ENCODE data around the gene REG1A.

REG1A gene, protein sequence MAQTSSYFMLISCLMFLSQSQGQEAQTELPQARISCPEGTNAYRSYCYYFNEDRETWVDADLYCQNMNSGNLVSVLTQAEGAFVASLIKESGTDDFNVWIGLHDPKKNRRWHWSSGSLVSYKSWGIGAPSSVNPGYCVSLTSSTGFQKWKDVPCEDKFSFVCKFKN

DNA sequence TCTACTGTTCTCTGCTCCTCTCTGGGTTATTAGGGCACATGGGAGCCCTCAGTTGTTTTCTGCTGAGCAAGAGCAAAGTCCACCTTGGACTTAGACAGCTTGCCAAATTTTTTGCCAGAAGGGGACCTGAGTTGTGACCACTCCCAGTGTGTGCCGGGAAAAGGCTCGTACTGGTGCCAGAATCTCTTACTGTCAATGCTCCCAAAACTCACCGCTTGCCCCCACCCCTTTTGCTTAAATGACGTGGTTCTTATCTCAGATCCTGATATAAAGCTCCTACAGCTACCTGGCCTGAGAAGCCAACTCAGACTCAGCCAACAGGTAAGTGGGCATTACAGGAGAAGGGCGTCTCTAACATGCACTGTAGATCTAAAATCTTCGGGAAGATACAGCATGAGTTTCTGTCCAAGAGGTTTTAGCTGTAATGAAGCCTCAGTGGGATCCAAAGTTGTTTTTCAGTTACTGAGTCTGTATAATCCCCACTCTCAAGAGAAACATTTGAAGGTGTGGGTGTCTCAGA, at the start of gene REG1A:
Gene REG1A (plus strand): TSS at position 295 of the 520 bp plus-strand sequence. CDS start 374 bp downstream, outside the sequence.
- DNase-seq: no peak

- no peak for DNase-seq
Observed at GRCh38 chr2:79071078-79071477, 49.2 kb upstream of the REG1A start.

GRCh38 chr2:79082987-79083386, 37.3 kb upstream of the REG1A start:
- no peak for DNase-seq

DNA sequence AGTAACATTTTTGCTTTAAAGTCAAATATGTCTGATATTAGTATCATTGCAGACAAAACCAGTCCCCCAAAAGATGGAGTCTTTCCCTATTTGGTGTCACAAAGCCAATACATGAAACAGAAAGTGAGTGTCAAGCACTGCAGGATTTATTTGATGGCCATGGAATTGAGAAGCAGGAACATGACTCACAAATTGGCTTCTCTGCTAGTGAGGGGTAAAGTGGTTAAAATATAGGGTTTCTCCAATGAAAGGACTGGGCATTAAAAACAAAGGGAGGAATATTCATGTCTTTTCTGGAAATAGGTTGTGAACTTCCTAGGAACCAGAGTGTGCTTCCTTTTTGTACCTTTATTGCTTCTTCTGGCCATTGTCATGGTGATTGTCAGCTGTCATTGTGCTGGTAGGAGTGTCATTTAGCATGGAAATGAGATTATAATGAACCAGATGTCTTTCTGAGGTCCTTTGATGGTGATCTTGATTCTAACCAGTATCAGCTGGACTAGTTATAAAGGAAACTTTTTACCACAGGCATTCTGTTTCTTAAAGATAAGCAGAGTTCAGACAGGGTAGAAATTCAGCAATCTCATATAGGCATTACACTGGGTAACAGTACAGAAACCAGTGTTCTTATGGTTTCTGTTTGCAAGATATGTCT, 36.6 kb upstream of the REG1A start:
- DNase-seq: no peak

GRCh38 chr2:79084495-79085135, 35.7 kb upstream of the REG1A start:
- no peak for DNase-seq

DNA sequence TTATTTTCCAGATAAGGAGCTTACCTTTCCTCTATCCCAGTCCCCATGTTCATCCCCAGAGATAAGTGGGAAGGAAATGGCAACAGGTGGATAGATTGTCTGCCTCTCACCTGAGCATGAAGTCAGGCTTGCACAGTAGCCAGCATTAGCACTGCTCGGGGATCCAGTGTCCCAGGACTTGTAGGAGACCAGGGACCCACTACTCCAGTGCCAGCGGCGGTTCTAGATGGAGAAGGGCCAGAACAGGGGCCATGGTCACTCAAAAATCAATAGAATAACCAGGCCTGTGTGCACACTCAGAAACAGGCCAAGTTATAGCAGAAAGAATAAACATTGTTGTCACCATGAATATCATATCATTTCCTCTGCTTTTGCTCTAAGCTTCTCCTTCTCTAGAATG, 34.9 kb upstream of the REG1A start:
- no peak for DNase-seq

GRCh38 chr2:79086255-79086654, 34.0 kb upstream of the REG1A start:
- no peak for DNase-seq

GRCh38 chr2:79087785-79088364, 32.4 kb upstream of the REG1A start, which contains the start of gene REG1B:
Gene REG1B, minus strand, starts transcription at chr2:79087993. Its CDS starts 381 bp downstream, at chr2:79087612.
- no peak for DNase-seq

DNA sequence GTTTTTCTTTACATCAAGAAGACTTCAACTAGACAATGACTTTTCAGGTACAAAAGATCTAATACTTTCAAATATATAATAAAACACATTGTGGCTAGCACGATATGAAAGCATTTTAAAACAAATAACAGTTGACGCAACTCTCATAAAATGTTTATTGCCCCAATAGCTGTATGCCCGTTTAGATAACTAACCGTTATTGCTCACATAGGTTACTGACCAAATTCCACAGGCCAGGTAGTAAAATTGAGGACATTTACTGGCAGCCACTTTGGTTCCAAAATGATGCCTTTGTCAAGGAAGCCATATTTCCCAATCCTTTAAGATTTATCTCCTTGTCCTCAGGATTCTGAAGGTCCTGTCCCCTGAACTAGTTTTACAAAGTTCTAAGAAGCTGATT, 29.6 kb upstream of the REG1A start:
- DNase-seq: no peak

- no peak for DNase-seq
Observed at GRCh38 chr2:79097843-79098242, 22.4 kb upstream of the REG1A start.

GRCh38 chr2:79099140-79099686, 21.1 kb upstream of the REG1A start:
- peak; percentile 17 for DNase-seq

DNA sequence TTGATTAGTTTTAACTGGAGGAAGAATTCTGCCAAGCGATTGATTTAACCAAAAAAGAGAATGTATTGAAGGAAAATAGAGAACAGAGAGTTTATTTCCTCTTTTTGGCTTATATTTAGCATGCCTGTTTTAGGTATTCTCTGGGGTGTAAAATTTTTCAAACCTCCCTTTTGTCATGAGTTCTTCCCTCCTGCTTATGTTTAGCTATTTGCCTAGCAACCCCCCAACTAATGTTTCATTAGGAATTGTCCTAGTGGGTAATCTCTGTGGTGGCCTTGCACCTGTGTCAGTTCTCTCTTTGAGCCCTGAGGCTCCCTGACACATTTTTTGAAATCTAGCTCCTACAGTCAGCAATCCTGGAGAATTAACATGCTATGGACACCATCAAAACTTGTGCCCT, 20.0 kb upstream of the REG1A start:
- DNase-seq: no peak

DNA sequence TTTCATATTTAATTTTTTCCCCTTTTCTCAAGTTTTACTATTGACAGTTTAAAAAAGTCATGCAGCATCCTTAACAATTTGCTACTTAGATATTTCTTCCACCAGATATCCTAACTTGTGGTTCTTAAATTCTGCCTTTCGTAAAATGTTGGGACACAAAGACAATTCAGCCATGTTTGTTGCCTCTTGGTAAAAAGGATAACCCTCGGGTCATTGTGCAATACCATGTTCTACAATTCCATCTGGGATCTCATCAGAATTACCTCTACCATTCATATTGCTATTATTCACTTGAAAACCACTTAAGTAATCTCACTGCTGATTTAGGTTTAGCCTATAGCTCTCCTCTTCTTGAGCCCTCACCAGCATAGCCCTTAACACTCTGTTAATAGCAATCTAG, 19.3 kb upstream of the REG1A start:
- DNase-seq: no peak

DNA sequence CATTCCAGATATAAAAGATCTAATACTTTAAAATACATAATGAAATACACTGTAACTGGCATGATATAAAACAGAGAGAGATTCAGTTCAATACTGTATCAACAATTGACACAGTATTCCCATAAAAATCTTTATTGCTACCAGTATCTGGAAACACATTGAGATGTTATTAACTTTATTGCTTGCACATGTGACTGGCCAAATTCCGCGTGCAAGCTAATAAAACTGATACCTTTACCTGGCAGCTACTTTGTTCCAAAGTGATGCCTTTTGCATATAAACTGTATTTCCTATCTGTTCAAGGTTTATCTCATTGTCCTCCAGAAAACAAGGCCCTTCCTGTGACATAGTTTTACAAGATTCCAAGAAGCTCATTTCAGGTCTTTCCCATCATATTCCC, 17.1 kb upstream of the REG1A start:
- DNase-seq: no peak

DNA sequence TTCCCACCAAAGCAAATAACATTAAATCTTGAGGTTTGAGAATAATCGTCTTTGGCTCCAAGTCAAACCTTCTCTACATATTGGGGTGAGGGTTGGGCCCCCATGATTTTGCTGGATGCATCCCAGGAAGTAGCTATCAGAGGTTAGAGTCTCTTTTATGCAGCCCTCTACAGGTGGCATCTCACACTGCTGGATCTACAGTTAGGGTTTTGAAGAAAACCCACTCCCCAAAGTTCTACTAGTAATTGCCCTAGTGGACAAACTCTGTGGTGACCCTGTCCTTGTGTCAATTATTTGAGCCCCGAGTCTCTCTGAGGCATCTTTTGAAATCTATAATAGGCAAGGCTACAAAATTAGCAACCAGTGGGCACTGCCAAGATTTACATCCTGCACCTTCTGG, 15.0 kb upstream of the REG1A start:
- no peak for DNase-seq

DNA sequence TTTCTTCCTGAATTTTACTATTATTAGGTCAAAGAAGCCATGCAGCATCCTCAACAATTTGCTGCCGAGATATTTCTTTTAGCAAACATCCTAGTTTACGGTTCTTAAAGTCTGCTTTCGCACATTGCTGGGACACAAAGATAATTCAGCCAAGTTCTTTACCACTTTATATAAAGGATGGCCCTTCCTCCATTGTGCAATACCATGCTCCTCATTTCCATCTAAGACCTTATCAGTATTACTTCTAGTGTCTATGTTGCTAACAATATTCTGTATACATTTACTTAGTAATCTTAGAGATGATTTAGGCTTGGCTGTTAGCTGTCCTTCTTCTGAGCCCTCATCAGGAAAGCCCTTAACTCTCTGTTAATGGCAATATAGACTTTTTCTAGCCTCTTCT, 8.0 kb upstream of the REG1A start:
- no peak for DNase-seq

GRCh38 chr2:79114797-79115494, 5.3 kb upstream of the REG1A start:
- no peak for DNase-seq

GRCh38 chr2:79116997-79117928, 3.0 kb upstream of the REG1A start:
- no peak for DNase-seq

DNA sequence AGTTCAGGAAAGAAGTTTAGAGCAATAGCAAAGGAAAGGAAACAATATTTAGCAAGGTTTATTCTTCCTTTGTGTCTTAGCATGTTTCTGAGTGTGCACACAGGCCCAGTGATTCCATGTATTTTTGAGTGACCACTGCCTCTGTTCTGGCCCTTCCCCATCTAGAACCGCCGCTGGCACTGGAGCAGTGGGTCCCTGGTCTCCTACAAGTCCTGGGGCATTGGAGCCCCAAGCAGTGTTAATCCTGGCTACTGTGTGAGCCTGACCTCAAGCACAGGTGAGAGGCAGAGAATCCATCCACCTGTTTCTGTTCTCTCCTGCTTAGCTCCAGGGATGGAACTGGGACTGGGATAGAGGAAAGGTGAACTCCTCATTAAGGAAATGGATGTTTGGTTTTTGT, 2.4 kb downstream of the REG1A start:
- no peak for DNase-seq

DNA sequence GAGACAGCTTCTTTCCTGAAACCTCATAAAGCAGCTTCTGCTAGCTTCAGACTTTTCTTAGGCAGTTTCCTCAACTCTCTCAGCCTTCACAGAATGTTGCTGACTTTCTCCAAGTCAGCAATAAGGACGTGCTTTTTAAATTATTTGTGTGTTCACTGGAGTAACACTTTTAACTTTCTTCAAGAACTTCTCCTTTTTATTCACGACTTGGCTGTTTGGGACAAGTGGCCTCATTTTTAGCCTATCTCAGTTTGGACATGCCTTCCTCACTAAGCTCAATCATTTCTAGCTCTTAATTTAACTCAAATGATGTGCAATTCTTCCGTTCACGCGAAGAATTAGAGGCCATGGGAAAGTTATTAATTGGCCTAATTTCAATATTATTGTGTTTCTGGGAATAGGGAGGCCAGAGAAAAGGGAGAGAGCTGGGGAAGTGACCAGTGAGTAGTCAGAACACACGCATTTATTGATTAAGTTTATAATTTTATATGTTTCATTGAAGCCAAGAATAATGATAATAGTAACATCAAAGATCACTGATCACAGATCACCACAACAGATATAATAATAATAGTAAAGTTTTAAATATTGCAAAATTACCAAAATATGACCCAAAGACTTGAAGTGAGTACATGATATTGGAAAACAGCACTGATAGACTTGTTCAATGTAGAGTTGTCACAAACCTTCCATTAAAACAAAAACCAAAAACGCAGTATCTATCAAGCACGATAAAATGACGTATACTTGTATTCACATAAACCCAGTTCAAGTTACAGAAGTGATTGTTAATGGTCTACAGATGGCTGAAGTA, 4.8 kb downstream of the REG1A start:
- DNase-seq: no peak

DNA sequence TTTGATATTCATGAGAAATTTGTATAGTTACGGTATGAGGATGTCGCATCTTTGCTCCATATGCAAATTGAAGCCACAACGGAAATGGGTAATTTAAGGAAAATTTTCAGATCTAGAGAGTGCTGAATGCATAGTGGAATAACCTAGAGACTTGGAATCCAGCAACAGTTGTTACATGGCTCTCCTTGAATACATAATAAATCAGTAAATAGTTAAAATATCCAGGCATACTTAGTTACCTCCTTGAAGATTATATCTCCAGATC, 5.4 kb downstream of the REG1A start:
- no peak for DNase-seq

Measured in NCI-H2227 treated with DMSO at 0.1 percent for 48 hours (cell line).